HepG2 (cell line): ENCODE data around the gene KLF5. TPM values are rescaled to one million over a fixed set of nuclear protein-coding genes. Genes with fewer than 3 reads are reported as not detected.

Source experiments
- ATAC-seq: fragments of 200-7000 bp; cut with Tn5 transposase; 3 replicates; pipeline ENCODE4 v1.9.1; 2020; ENCODE audit warnings: mild to moderate bottlenecking, moderate library complexity
- BruUV-seq: library from RNA; stranded (reverse); fragments of 400-500 nt; replicated peaks from 2 replicates; lab custom pipeline; 2021; lab: Mats Ljungman, UMichigan
- CTCF ChIA-PET: fragments of 300-600 bp; formaldehyde crosslinking; extraction: SDS; loops from one replicate; lab custom pipeline; 2021; ENCODE audit warnings: low total read pairs, inconsistent platforms, low intra/inter-chr PET ratio; lab: Yijun Ruan, JAX
- POLR2A ChIA-PET: fragments of 350-600 bp; sonication (Branson Sonifier 250); formaldehyde crosslinking; loops from one replicate; lab custom pipeline; 2020; ENCODE audit warnings: antibody characterized with exemption, inconsistent platforms; lab: Yijun Ruan, JAX
- DNase-seq: peaks from one replicate; pipeline ENCODE4 v3.0.0-alpha.2; 2015; ENCODE audit warnings: low spot score
- FAIRE-seq: peaks from 3 replicates; lab custom pipeline; 2011; peaks lifted over from hg19 to GRCh38; lab: Jason Lieb, UNC
- H2AFZ ChIP-seq: one replicate; pipeline ENCODE4 v1.6.1; 2011; ENCODE audit warnings: low read length, inconsistent platforms
- H3K27ac ChIP-seq: fragments of 300-600 bp; 3 replicates; pipeline ENCODE4 v1.8.0; 2011; ENCODE audit warnings: mixed run types, mild to moderate bottlenecking, mixed read lengths, low read length, inconsistent platforms; ENCODE audit not compliant: insufficient read depth; ENCODE audit errors: extremely low read length
- H3K27me3 ChIP-seq, 2 experiments: fragments of 200-600 bp in 1 of 2; 2 replicates in 1 of 2; 3 replicates in 1 of 2; pipeline versions ENCODE4 v1.6.0 to v1.8.0; 2011; ENCODE audit warnings: low read length in 2 of 2, mild to moderate bottlenecking in 2 of 2, moderate library complexity in 2 of 2, inconsistent platforms in 1 of 2; ENCODE audit not compliant: insufficient read depth in 2 of 2, control insufficient read depth in 1 of 2
- H3K36me3 ChIP-seq, 2 experiments: fragments of 200-600 bp in 1 of 2; replicated peaks in 1 of 2; 2 replicates in 1 of 2; 3 replicates in 1 of 2; pipeline versions ENCODE4 v1.5.1 to v1.8.0; 2011; ENCODE audit warnings: low read length in 2 of 2, inconsistent platforms in 1 of 2; ENCODE audit not compliant: insufficient read depth in 2 of 2, control insufficient read depth in 1 of 2
- H3K4me1 ChIP-seq: 2 replicates; pipeline ENCODE4 v1.5.1; 2012; ENCODE audit warnings: low read length, inconsistent platforms; ENCODE audit not compliant: insufficient read depth
- H3K4me2 ChIP-seq: 2 replicates; pipeline ENCODE4 v1.6.0; 2011; ENCODE audit warnings: low read depth, low read length, inconsistent platforms
- H3K4me3 ChIP-seq, 3 experiments: fragments of 200-600 bp in 1 of 3; sonication (generic), shearing (Covaris generic) in 1 of 3; replicated peaks in 1 of 3; 2 replicates each; pipeline ENCODE4 v1.5.1; 2011 to 2016; ENCODE audit warnings: low read length in 3 of 3, inconsistent platforms in 2 of 3, low read depth in 2 of 3, mild to moderate bottlenecking in 2 of 3, control low read depth in 1 of 3, mixed read lengths in 1 of 3; ENCODE audit not compliant: insufficient read depth in 1 of 3
- H3K79me2 ChIP-seq: one replicate; pipeline ENCODE4 v1.6.1; 2011; ENCODE audit warnings: low read length, inconsistent platforms; ENCODE audit not compliant: insufficient read depth
- H3K9ac ChIP-seq: 2 replicates; pipeline ENCODE4 v1.6.0; 2011; ENCODE audit warnings: mild to moderate bottlenecking, low read depth, low read length, inconsistent platforms; ENCODE audit not compliant: insufficient read depth
- H3K9me3 ChIP-seq: 2 replicates; pipeline ENCODE4 v1.5.1; 2012; ENCODE audit warnings: mild to moderate bottlenecking, low read length
- H4K20me1 ChIP-seq: 2 replicates; pipeline ENCODE4 v1.6.0; 2011; ENCODE audit warnings: inconsistent platforms, mild to moderate bottlenecking, low read length, moderate library complexity; ENCODE audit not compliant: insufficient read depth
- KLF13 ChIP-seq: sonication (generic); formaldehyde crosslinking; IDR thresholded peaks from 2 replicates; pipeline ENCODE4 v1.4.0; 2020; ENCODE audit warnings: mild to moderate bottlenecking, missing genetic modification reagents
- MTF2 ChIP-seq: sonication (generic); formaldehyde crosslinking; IDR thresholded peaks from 2 replicates; pipeline ENCODE4 v1.5.0; 2020; ENCODE audit warnings: missing genetic modification reagents, borderline replicate concordance
- NCOA2 ChIP-seq: sonication (generic); formaldehyde crosslinking; IDR thresholded peaks from 2 replicates; pipeline ENCODE4 v1.8.0; 2022; ENCODE audit warnings: inconsistent platforms
- SMYD3 ChIP-seq: sonication (generic); formaldehyde crosslinking; IDR thresholded peaks from 2 replicates; pipeline ENCODE4 v1.8.1; 2023; ENCODE audit warnings: mild to moderate bottlenecking, missing genetic modification reagents
- TRIM24 ChIP-seq: sonication (generic); formaldehyde crosslinking; IDR thresholded peaks from 2 replicates; pipeline ENCODE4 v1.8.0; 2022; ENCODE audit warnings: mild to moderate bottlenecking, missing genetic modification reagents
- ZBTB8A ChIP-seq: sonication (generic); formaldehyde crosslinking; IDR thresholded peaks from 2 replicates; pipeline ENCODE4 v1.4.0; 2020; ENCODE audit warnings: mild to moderate bottlenecking, low read depth, missing genetic modification reagents, borderline replicate concordance
- whole genome bisulfite sequencing: methylation state at CpG from one replicate; pipeline ENCODE4 v1.1.6; 2017; ENCODE audit warnings: low lambda C conversion rate; 5-methylcytosine and 5-hydroxymethylcytosine counted together
- in situ Hi-C: cut with HindIII; loops from 2 replicates; pipeline ENCODE4 v1.10.0; 2017; ENCODE audit warnings: low pct_unique_long_range_greater_than_20kb; ENCODE audit not compliant: extremely low pct_ligation_motif_present
- intact Hi-C: fragments of 100-400 bp; cut with micrococcal nuclease; formaldehyde crosslinking; loops from one replicate; pipeline ENCODE4 v1.10.0; 2022; ENCODE audit not compliant: unreplicated experiment
- polyA plus RNA-seq, 8 experiments: library from polyadenylated mRNA; depleted of rRNA in 3 of 8; stranded (reverse) in 7 of 8; unstranded in 1 of 8; fragments of >200 nt; fragmentation: Illumina TruSeq in 4 of 8; extraction: Trizol in 4 of 8; gene quantifications; 2 replicates each; pipeline versions ENCODE4 v1.2.1 to v1.2.3, GENCODE V29; 2011 to 2016; ENCODE audit warnings: low read depth in 4 of 8, missing spikeins in 1 of 8, mixed read lengths in 1 of 8; ENCODE audit not compliant: insufficient read depth in 1 of 8
- small RNA-seq, 3 experiments: library from RNA; depleted of rRNA; stranded (forward); fragments of <200 nt; gene quantifications; one replicate each; pipeline ENCODE3, GENCODE V24; 2012; ENCODE audit warnings: low read depth in 2 of 3, low replicate concordance in 1 of 3; ENCODE audit not compliant: insufficient read length in 3 of 3, insufficient read depth in 2 of 3
- total RNA-seq, 5 experiments: library from RNA; depleted of rRNA; stranded (reverse); fragments of >200 nt; fragmentation: Illumina TruSeq; extraction: Trizol; gene quantifications; 2 replicates each; pipeline ENCODE4 v1.2.3, GENCODE V29; 2016; ENCODE audit warnings: low read depth in 1 of 5
- TF ChIP-seq, protein P1 (sequence below): sonication (generic); formaldehyde crosslinking; IDR thresholded peaks from 2 replicates; pipeline ENCODE4 v1.4.0; 2020; ENCODE audit warnings: missing genetic modification reagents, mild to moderate bottlenecking, borderline replicate concordance
- TF ChIP-seq, protein P2 (sequence below): IDR thresholded peaks from 2 replicates; pipeline ENCODE4 v1.6.1; 2016; ENCODE audit warnings: missing biosample characterization, missing genetic modification reagents, low read depth
- TF ChIP-seq, protein P3 (sequence below): sonication (generic); formaldehyde crosslinking; IDR thresholded peaks from 2 replicates; pipeline ENCODE4 v1.4.0; 2020; ENCODE audit warnings: mild to moderate bottlenecking, missing genetic modification reagents, borderline replicate concordance

The KLF5 gene
- total and polyA plus RNA-seq, 2 of the 13 experiments (the other 11 are each of a cell fraction or from before 2014, with no cell fraction given), result 1.7 to 9.2 TPM

DNA sequence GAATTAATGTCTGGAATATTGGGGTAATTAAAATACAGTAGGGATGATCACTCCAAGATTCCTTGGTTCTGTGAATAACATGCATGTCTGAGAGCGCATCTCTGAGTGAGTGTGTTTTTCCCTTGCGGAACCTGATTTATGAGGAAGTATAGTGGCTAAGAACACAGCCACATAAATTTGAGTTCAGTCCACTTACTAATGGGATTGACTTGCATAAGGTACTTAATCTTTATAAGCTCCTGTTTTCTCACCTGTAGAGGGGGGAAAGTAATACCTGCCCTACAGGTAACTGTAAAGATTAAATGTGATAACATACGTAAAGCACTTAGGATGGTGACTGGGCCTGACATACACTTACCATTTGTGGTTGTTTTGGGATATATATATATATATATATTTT is 60.8 kb downstream of the KLF5 start:
- intact Hi-C loops, result no loop called here
- no peak overlapping the region for H3K4me2 ChIP-seq
- ATAC-seq (no peak), DNase-seq (no peak), FAIRE-seq (no peak)
- H3K4me3 ChIP-seq, result no peak overlapping the region
- TF ChIP-seq KLF13 (CRISPR knock-in tag) (no peak), NCOA2 (CRISPR knock-in tag) (no peak), SMYD3 (no peak), TRIM24 (CRISPR knock-in tag) (no peak), ZBTB8A (CRISPR knock-in tag) (no peak), MTF2 (CRISPR knock-in tag) (no peak)
- TF ChIP-seq, protein P1, sequence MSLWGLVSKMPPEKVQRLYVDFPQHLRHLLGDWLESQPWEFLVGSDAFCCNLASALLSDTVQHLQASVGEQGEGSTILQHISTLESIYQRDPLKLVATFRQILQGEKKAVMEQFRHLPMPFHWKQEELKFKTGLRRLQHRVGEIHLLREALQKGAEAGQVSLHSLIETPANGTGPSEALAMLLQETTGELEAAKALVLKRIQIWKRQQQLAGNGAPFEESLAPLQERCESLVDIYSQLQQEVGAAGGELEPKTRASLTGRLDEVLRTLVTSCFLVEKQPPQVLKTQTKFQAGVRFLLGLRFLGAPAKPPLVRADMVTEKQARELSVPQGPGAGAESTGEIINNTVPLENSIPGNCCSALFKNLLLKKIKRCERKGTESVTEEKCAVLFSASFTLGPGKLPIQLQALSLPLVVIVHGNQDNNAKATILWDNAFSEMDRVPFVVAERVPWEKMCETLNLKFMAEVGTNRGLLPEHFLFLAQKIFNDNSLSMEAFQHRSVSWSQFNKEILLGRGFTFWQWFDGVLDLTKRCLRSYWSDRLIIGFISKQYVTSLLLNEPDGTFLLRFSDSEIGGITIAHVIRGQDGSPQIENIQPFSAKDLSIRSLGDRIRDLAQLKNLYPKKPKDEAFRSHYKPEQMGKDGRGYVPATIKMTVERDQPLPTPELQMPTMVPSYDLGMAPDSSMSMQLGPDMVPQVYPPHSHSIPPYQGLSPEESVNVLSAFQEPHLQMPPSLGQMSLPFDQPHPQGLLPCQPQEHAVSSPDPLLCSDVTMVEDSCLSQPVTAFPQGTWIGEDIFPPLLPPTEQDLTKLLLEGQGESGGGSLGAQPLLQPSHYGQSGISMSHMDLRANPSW (CRISPR knock-in tag), result no peak
- TF ChIP-seq, protein P2, sequence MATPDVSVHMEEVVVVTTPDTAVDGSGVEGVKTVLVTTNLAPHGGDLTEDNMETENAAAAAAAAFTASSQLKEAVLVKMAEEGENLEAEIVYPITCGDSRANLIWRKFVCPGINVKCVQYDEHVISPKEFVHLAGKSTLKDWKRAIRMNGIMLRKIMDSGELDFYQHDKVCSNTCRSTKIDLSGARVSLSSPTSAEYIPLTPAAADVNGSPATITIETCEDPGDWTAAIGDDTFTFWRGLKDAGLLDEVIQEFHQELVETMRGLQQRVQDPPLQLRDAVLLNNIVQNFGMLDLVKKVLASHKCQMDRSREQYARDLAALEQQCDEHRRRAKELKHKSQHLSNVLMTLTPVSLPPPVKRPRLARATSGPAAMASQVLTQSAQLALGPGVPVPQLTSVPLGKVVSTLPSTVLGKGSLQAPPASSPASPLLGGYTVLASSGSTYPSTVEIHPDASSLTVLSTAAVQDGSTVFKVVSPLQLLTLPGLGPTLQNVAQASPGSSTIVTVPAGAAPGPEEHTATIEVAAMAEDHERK, result no peak
- TF ChIP-seq, protein P3, sequence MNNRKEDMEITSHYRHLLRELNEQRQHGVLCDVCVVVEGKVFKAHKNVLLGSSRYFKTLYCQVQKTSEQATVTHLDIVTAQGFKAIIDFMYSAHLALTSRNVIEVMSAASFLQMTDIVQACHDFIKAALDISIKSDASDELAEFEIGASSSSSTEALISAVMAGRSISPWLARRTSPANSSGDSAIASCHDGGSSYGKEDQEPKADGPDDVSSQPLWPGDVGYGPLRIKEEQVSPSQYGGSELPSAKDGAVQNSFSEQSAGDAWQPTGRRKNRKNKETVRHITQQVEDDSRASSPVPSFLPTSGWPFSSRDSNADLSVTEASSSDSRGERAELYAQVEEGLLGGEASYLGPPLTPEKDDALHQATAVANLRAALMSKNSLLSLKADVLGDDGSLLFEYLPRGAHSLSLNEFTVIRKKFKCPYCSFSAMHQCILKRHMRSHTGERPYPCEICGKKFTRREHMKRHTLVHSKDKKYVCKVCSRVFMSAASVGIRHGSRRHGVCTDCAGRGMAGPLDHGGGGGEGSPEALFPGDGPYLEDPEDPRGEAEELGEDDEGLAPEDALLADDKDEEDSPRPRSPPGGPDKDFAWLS (CRISPR knock-in tag), result no peak
- POLR2A ChIA-PET, result no interaction called here
- no peak overlapping the region for H3K27ac ChIP-seq
- no peaks in the 10 kb centered on the region for H3K79me2 ChIP-seq
- no peak overlapping the region for H3K9ac ChIP-seq
- no TSS peak for BruUV-seq
- H3K9me3 ChIP-seq, result no peaks in the 10 kb centered on the region
- no peaks in the 10 kb centered on the region for H3K4me1 ChIP-seq
- H4K20me1 ChIP-seq, result no peaks in the 10 kb centered on the region
- no peaks in the 10 kb centered on the region; a peak in 1 of 5 replicates for H3K27me3 ChIP-seq
- CTCF ChIA-PET, result no interaction called here
- H3K36me3 ChIP-seq, result no peaks in the 10 kb centered on the region
- no peak overlapping the region for H2AFZ ChIP-seq
- in situ Hi-C loops, result no loop called here
- 90% methylated on average over 3 of the region's 3 CpGs for whole genome bisulfite sequencing

Small RNA genes lying within 50 kb of the gene (small RNA-seq; reads per million reads assigned to genes)
- gene RNU6-66P, result 0 reads per million in 3 experiments
